ENCODE data around the gene CHRM5.
"Not testable (repeated sequence)": the region's sequence is repeated elsewhere in the genome, so short reads cannot be mapped to it uniquely, and the experiment has no call there.

The CHRM5 gene

DNA sequence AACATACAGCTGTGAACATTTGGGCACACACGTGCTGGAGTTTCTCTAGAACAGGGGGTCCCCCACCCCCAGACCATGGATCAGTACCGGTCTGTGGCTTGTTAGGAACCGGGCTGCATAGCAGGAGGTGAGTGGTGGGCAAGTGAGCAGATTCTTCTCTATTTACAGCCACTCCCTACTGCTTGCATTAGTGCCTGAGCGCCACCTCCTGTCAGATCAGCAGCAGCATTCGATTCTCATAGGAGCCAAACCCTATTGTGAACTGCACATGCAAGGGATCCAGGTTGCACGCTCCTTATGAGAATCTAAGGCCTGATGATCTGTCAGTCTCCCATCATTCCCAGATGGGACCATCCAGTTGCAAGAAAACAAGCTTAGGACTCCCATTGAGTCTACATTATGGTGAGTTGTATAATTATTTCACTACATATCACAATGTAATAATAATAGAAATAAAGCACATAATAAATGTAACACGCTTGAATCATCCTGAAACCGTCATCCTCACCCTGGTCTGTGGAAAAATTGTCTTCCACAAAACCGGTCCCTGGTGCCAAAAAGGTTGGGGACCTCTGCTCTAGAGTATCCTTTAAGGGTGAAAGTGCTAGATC, 25.8 kb downstream of the CHRM5 start:
- peak; percentile 5 for DNase-seq

DNA sequence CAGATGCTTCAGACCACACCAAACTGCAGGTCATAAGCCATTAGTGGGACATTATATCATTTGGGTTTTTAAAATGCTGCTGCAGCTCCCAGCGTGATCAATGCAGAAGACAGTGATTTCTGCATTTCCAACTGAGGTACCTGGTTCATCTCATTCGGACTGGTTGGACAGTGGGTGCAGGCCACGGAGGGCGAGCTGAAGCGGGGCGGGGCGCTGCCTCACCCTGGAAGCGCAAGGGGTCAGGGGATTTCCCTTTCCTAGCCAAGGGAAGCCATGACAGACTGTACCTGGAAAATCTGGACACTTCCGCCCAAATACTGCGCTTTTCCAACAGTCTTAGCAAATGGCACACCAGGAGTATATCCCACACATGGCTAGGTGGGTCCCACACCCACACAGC, 27.4 kb downstream of the CHRM5 start:
- not testable (repeated sequence) for DNase-seq

DNA sequence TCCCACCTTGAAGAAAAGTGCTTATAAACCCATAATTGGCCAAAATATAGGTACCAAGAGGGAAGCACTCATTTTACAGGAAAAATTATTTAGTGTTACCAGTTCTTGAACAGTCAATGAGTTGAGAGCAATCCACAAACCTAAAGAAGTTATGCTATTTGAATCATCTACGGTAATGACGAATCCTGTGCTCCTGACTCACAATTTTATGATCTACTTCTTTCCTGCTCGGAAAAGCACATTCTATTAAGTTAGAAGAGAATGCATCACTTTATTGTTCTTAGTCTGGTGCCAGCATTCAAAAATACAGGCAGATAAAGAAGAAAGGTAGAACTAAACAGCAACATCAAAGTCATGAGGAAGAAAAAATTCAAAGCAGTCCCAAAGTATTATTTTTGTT, 33.2 kb downstream of the CHRM5 start:
- DNase-seq, result no peak

DNA sequence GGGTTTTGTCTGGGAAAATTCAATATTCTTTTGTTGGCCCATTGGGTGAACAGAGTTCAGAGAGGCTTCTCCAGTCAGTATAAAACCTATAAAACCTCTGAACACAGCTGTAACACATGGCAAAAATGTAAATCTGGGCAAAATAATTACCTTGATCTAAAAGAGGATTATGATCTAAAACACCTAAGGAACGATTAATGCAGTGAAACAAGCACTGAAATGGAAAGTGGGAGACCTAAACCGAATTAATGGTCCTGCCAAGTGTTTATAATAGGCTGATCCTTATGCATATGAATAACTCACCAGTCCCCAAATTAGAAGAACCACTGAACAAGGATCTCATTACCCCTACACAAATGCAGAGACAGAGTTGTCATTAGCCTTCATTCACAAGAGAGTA, 38.1 kb downstream of the CHRM5 start:
- DNase-seq, result no peak

DNA sequence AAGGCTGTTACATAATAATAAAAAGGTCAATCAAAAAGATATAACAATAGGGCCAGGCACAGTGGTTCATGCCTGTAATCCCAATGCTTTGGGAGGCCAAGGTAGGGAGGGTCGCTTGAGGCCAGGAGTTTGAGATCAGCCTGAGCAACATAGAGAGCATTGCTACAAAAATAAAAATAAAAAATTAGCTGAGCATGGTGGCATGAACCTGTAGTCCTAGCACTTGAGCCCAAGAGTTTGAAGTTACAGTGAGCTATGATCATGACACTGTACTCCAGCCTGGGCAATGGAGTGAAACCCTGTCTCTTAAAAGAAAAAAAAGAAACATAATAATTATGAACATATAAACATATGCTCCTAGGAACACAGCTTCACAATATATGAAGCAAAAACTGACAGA, 41.4 kb downstream of the CHRM5 start:
- DNase-seq, result no peak

DNA sequence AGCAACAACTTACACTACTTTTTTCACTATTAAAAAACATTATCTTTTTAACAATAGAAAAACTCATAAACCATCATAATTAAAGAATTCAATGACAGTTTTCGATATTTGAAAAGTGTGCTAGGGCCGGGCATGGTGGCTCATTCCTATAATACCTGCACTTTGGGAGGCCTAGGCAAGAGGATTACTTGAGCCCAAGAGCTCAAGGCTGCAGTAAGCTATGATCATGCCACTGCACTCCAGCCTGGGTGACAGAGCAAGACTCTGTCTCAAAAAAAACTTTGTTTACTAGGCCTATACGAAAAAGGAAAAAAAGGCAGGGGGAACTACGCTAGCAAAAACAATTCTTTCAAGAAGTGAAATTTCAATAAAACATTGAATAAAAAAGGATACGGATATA, 42.6 kb downstream of the CHRM5 start:
- no peak for DNase-seq

DNA sequence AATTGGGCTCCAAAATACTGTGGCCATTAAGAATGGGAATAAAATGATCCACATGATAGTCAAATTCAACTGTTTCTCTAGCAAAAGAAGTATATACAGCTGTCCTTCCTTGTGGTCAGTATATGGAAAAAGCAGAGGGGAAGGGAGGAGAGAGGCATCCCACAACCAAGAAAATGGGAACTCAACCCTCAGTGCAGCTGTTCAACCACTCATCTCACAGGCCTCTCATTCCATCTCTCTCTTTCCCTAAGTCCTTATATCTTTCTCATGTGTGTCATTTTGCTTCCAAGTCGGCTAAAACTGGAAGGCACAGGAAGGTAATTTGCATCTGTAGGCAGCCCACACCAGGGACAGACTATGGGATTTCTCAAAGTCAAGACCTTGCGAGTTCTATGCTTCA, 43.2 kb downstream of the CHRM5 start:
- DNase-seq, result no peak

DNA sequence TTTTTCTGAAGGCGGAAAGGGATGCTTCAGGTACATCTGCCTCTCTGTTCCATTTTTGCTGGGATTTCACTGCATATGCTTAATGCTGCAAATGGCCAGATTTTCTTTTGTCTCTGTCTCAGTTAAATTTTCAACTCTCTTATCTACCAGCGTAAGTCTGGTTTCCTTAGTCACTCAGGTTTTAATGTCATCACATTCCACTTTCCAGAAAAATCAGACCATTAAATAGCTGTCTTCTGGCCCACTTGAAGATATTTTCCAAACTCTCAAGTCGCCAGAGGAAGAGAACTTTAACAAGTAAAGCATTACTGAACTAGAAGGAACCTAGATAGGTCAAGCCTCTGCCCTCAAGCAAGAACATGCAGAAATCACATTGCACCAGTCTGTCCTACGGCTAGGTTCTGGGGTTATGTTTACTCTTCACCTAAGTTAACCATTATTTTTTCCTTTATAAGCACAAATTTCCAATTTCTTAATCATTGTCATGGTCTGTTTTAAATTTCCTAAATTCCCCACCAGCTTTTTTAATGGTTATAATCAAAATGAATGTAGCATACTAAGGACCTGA, 44.2 kb downstream of the CHRM5 start:
- no peak for DNase-seq

DNA sequence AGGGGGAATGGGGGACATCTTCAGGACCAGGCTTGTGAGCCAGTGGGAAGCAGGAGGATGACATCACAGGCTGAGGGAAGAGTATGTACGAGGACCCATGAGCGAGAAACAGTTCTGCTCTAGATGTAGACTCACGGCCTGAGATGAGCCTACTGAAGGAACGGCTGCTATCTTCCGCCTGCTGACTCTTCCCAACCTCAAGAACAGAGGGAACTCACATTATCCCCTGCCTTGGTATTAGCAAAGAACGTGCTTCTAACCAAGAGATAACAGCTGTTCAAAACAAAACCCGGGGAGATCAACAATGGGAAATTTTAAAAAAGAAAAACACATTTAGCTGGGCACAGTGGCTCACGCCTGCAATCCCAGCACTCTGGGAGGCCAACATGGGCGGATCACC, 45.4 kb downstream of the CHRM5 start:
- DNase-seq, result no peak

DNA sequence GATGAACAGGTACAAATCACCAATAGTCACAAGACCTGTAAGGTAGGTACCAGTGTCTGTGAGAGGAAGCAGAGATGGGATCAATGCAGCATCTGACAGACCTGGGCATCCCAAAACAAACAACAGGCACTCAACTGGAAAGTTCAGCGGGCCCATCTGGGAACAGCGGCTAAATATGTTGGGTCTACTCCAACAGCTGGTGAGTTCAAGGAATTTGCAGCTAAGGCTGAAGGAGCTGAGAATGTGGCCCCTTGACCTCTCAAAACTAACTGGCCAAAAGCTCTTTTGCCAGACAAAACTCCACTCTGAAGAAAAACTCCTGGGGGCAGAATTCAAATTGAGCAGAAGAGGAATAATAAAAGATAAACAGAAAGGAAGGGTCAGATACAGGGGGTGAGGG, 46.3 kb downstream of the CHRM5 start:
- no peak for DNase-seq

DNA sequence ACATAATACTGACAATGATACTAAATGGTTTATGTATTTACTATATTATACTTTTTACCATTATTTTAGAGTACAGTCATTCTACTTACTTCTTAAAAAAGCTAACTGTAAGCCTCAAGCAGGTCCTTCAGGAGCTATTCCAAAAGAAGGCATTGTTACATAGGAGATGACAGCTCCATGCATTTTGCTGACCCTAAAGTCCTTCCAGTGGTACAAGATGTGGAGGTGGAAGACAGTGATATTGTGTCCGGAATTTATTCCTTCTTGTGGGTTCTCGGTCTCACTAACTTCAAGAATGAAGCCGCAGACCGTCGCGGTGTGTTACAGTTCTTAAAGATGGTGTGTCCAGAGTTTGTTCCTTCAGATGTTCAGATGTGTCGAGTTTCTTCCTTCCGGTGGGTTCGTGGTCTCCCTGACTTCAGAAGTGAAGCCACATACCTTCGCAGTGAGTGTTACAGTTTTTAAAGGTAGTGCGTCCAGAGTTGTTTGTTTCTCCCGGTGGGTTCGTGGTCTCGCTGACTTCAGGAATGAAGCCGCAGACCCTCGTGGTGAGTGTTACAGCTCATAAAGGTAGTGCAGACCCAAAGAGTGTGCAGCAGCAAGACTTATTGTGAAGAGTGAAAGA, 49.8 kb downstream of the CHRM5 start:
- no peak for DNase-seq

DNA sequence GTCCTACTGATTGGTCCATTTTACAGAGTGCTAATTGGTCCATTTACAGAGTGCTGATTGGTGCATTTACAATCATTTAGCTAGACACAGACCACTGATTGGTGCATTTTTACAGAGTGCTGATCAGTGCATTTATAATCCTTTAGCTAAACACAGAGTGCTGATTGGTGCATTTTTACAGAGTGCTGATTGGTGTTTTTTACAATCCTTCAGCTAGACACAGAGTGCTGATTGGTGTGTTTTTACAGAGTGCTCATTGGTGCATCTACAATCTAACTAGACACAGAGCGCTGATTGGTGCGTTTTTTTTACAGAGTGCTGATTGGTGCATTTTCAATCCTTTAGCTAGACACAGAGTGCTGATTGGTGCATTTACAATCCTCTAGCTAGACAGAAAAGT, 50.4 kb downstream of the CHRM5 start:
- DNase-seq, result not testable (repeated sequence)

DNA sequence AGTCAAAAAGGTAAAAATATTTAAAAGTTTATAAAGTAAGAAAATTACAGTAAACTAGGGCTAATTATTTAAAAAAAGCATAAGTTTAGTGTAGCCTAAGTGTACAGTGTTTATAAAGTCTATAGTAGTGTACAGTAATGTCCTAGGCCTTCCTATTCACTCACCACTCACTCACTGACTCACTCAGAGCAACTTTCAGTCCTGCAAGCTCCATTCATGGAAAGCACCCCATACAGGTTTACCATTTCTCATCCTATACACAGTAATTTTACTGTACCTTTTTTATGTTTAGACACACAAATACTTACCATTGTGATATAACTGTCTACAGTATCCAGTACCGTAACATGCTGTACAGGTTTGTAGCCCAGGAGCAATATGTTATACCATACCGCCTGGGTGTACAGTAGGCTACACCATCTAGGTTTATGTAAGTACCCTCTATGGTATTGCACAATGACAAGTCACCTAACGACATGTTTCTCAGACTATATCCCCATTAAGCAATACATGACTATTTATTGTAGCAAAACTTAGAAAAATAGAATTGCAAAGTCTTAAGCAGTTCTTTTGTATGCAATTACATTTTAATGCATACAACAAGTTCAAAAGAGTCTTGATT, 51.2 kb downstream of the CHRM5 start:
- DNase-seq, result no peak

DNA sequence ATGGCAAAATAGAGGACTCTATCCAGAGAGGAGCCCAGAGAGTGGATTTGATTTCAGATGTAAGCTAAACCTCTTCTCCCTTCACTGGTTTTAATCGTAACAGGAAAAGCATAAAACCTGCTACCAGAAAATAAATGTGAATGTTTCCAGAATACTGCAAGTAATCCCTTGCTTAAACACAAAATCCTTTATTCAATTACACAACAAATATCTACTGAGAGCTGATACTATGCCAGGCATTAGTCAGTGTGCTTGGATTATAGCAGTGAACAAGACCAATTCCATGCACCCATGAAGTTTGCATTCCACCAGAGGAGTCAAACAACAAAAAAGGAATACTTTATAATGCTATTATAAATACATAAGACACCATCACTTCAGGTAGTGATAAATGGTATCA, 55.6 kb downstream of the CHRM5 start:
- no peak for DNase-seq

DNA sequence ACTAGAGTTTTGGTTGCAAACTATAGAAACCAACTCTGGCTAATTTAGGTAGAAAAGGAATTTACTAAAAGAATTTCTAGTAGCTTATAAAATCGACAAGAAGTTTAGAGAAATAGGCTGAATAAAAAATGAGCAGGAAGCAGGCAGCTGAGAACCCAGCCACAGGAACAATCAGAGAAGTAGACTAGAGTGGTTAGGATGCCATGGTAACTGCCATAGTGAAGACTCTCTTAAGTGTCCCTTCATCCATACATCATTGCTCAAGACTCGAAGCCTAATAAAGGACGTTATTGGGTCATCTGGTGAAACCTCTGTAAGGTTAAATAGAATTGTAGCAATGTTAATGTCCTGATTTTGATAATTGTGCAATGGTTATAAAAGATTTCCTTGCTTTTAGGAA, 57.0 kb downstream of the CHRM5 start:
- DNase-seq, result no peak

DNA sequence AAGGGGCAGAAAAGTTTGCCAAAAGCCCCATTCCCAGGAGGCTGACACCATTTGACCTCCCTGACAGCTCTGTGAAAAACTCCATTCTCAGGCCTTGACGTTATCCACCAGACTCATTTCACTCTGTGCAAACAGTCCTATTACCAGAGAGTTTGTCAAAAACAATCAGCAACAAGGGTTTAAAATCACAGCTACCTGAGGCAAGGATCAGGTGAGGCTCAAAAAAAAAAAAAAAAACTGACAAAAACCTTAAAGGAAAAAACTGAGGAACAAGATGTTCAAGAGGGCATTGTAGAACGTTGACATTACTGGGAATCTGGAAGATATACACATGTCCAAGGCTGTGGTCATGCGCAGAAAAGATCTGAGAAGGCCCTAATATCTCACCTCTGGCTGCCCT, 59.3 kb downstream of the CHRM5 start:
- no peak for DNase-seq

DNA sequence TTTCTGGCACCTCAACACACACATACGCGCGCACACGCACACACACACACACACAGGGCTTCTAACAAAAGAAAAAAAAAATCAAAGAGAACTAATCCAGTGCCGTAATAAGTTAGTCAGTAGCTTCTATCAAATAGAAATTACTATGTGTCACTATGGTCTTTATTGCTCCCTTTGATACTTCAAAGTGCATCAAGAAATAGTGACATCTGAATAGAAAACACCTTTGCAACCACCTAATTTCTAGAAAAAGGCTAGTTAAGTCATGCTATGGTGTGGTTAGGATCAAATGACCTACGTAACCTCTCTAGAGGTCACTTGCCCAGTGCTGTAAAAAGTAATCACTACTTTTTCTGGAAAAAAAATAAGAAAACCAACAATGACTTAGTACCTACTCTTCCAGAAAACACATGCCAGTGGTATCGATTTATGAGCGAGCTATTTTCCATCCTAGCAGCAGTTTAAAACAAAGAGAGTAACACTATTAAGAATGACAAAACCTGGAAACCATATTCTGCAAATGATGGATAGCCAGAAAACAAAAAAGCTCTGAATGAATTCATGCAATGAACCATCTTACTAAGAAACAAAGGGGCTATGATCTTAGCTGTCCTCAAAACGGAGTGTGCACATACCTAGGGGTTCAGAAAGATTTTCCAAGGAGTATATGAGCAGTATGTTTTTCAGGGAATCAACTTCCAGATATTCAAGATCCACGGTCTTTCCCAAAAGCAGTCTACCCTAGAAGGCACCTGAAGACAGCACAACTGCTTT, 63.9 kb downstream of the CHRM5 start:
- no peak for DNase-seq

DNA sequence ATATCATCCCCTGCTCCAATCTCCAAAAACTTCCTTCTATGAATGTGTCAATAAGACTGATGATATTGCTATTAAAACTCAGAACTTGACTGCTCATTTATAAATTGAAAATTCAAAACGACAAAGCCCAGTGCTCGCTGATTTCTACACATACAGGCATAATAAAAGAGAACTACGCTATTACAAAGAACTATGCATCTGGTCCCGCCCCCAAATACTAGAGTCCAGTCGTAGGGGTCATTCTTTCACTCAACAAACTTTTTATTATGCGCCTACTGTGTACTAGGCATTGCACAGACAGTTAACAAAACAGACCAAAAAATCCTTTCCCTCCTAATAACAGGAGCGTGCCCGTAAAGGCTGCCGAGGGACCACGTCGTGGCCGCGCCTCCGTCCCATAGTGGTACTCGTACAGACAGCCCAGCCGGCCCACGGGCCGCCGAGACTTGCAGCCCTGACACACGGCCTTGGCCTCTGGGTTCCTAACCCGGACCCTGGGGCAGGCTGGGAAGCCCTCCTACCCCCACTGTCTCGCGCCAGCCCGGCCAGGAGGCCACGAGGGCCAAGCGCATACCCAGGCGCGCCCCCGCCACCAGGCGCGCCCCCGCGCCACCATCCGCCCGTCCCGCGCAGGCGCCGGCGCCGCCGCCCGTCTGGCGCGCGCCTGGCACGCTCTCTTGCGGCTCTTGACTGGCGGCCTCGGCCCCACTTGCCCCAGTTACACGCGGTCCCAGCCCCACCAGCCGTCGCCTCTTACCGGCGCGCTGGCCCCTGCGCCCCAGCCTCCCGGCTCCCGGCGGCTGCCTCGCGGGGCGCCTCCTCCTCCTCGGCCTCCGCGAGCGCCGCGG, 70.0 kb downstream of the CHRM5 start:
- DNase-seq, result peak; percentile 74

DNA sequence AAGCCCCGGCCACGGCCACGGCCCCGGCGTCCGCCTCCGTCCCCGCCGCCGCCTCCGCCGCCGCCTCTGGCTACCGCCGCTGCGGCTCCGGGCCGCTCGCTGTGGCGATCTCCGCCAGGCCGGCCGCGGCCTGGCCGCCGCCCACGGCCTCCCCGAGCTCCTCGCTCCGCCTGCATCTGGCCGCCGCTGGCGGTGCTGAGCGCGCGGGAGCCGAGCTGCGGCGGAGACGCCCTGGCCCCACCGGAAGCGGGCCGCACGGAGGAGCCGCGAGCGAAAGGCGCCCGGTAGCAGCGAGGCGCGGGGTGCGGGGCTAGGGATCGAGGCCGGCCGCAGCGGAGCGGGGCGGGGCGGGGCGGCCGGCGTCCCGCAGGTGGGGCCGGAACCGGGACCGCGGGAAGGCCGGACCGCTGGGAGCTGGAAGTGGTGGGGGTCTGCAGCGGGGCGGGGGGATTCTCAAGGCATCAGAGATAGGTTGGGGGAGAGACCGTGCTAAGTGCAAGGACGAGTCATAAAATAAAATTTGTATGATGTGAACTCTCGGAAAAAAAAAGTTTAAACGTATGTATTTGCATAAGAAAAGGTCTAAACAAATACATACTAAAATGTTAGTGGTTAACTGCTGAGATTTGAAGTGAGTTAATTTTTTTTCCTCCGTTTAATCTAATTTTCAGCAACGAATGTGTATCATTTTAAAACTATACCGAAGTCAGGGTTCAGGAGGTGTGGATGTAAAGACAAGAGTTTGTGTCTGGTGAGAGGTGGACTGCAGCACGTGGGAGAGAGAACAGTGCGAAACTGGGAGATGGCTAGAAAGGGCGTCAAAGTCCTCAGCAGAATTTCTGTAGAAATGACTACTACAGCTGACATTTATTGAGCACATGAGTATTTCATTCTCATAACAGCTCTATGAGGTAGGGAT, 70.8 kb downstream of the CHRM5 start, which contains the start of gene AVEN:
Gene AVEN (minus strand): TSS at position 334 of the 919 bp plus-strand sequence. CDS start 158 bp downstream, at position 176.
- DNase-seq, result peak; percentile 46

DNA sequence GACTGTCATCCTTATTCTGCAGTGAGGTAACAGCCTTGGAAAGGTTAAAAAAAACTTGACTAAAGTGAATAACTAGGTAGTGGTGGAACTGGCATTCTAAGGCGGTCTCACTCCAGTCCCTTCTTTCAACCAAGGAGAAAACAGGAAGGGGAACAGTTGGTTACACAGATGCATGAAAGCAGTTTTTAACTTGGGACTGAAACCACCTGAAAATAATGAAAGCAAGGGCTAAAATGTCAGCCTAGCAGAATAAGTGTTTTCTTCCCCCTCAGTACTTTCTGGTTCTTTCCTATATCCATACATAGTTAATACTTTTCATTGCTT, 71.5 kb downstream of the CHRM5 start:
- DNase-seq, result no peak

DNA sequence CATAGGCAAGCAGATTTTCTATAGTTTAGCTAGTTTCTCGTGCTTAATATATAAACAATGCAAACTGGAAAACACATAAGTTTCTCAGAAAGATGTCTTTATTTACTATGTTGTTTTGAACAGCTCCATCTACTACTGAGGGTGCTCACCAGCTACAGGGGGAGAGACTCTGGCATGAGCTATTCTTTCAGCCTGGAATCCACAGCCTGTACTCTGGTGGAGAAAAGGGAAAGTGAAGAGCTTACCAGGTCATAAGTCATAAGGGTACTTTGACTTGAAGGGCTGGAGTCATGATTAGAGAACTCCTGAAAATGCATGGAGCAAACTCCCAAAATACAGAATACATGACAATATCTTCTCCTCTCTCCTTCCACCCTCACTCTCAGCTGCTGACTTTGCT, 75.1 kb downstream of the CHRM5 start:
- no peak for DNase-seq

DNA sequence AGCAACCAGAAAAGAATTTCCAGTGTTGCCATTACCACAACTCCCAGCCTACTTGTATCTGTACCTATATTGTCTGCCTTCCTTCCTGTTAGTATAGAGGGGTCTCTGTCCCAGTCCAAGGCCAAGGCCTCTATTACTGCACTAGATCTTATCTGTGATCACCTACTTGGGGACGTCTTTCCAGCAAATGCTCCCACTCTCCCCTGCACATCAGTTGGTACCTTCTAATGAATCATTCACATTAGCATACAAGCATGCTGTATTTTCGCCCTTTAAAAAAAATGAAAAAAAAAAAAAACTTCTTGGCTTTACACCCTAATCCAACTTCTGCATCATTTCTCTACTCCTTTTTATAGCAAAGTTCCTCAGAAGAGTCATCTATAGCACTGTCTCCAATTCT, 75.5 kb downstream of the CHRM5 start:
- no peak for DNase-seq
